SK-N-SH (cell line): ENCODE results near the gene SFXN3.

ENCODE experiments used
- CTCF ChIP-seq: fragments of 200-600 bp; sonication (generic); IDR thresholded peaks from 2 replicates; pipeline ENCODE4 v1.6.1; 2017; ENCODE audit warnings: antibody characterized with exemption, mild to moderate bottlenecking, moderate library complexity
- EP300 ChIP-seq, 2 experiments: IDR thresholded peaks; 2 replicates each; pipeline versions ENCODE4 v1.4.0 to v1.6.1; 2012; ENCODE audit warnings: borderline replicate concordance in 1 of 2, low read depth in 1 of 2, low read length in 1 of 2
- USF2 ChIP-seq: fragments of 150-350 bp; IDR thresholded peaks from 2 replicates; pipeline ENCODE4 v1.6.1; 2017; ENCODE audit warnings: antibody characterized with exemption, low read length, low read depth, borderline replicate concordance
- TF ChIP-seq, protein P1 (sequence below): IDR thresholded peaks from 2 replicates; pipeline ENCODE4; 2012

DNA sequence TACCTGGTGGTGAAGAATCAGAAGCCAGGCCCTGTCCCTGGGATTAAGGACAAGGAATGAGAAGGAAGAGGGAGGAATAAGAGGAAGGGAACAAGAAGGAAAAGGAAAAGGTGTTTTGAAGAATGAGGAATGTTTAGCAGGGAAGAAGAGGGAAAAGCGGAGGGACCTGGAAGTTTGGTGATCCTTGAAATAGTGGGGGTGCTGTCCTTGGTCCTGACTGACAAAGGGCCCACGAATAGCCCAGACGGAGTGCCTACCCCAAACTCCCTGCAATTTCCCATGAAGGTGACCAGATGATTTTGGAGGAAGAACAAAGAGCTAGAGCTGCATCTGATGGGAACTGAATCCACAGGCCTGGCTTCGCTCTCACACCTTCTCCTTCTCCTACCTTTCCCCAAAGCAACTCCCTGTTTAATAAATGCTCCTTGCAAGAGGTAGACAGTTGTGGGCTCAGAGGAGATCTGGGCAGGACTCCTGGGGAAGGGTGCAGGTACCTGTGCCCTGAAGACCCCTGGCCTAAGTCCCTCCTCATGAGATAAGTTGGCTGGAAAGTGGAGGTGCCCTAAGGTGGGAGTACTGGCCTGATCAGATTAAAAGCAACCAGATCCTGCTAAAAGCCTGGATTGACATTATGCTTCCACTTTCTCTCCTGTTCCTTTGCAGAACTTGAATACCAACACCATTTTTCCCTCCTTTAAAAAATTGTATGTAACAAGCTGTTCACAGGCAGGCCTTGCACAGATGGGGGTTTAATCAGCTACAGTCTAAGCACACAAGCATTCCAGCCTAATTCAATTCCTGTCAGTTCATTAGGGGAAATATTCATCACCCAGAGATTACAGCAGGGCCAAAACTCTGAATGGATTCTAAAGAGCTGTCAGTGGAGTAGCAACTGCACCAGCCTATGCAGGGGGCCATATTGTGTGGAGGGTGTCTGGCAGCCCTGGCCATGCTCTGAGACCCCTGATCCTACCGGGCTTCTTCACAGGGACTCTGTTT is 50.2 kb downstream of the SFXN3 start:
- no peak for TF ChIP-seq CTCF
- TF ChIP-seq USF2, result no peak
- TF ChIP-seq EP300 (IDR thresholded peaks at IDR 0.05; ENCODE audit: borderline replicate concordance in 1 of 2, low read depth in 1 of 2, low read length in 1 of 2), result no peak; a peak in 1 of 4 replicates
- TF ChIP-seq, protein P1, sequence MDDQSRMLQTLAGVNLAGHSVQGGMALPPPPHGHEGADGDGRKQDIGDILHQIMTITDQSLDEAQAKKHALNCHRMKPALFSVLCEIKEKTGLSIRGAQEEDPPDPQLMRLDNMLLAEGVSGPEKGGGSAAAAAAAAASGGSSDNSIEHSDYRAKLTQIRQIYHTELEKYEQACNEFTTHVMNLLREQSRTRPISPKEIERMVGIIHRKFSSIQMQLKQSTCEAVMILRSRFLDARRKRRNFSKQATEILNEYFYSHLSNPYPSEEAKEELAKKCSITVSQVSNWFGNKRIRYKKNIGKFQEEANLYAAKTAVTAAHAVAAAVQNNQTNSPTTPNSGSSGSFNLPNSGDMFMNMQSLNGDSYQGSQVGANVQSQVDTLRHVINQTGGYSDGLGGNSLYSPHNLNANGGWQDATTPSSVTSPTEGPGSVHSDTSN, result no peak
